SHP77 (cell line): Measurements from ENCODE around the gene PIAS2.
"Not testable (repeated sequence)": the region's sequence is repeated elsewhere in the genome, so short reads cannot be mapped to it uniquely, and the experiment has no call there.

Experiments
- DNase-seq, 2 experiments: peaks; one replicate each; lab custom pipeline; 2025; lab: John Stamatoyannopoulos, UW

Gene PIAS2

GRCh38 chr18:46917108-46917802 is at the start of gene PIAS2, which contains the start of gene KATNAL2:
Gene PIAS2 (minus strand): TSS chr18:46917507. CDS start chr18:46917345, 162 bp downstream.
Gene KATNAL2 (plus strand): TSS chr18:46917602. CDS start chr18:46946873, 29,271 bp downstream.
- peak; percentile 67 to 84 for DNase-seq

GRCh38 chr18:46966266-46966665 is 49.0 kb upstream of the PIAS2 start:
- DNase-seq = not testable (repeated sequence)

- not testable (repeated sequence) for DNase-seq
Observed at GRCh38 chr18:46964579-46965293, 47.4 kb upstream of the PIAS2 start.

GRCh38 chr18:46963656-46964578 is 46.6 kb upstream of the PIAS2 start:
- DNase-seq = not testable (repeated sequence)

GRCh38 chr18:46958209-46958608 is 40.9 kb upstream of the PIAS2 start:
- DNase-seq = no peak

- DNase-seq = no peak
Observed at GRCh38 chr18:46953195-46953594, 35.9 kb upstream of the PIAS2 start.

- peak in 1 of 2 experiments; percentile 16 for DNase-seq
Observed at GRCh38 chr18:46950064-46950656, 32.9 kb upstream of the PIAS2 start.

GRCh38 chr18:46946656-46947282 is 29.5 kb upstream of the PIAS2 start:
- peak; percentile 22 to 49 for DNase-seq

GRCh38 chr18:46942646-46943045 is 25.3 kb upstream of the PIAS2 start:
- DNase-seq = no peak

- DNase-seq = no peak
Observed at GRCh38 chr18:46939998-46940571, 22.8 kb upstream of the PIAS2 start.

GRCh38 chr18:46939337-46939963 is 22.1 kb upstream of the PIAS2 start:
- no peak for DNase-seq

GRCh38 chr18:46920653-46921052 is 3.3 kb upstream of the PIAS2 start:
- no peak for DNase-seq

- no peak for DNase-seq
Observed at GRCh38 chr18:46920067-46920466, 2.8 kb upstream of the PIAS2 start.

- peak; percentile 3 to 31 for DNase-seq
Observed at GRCh38 chr18:46917803-46918600, 695 bp upstream of the PIAS2 start.

- DNase-seq = peak in 1 of 2 experiments; percentile 15
Observed at GRCh38 chr18:46916551-46917107, 678 bp downstream of the PIAS2 start.

- DNase-seq = no peak
Observed at GRCh38 chr18:46915800-46916550, 1.3 kb downstream of the PIAS2 start.

- DNase-seq = no peak
Observed at GRCh38 chr18:46910856-46911255, 6.5 kb downstream of the PIAS2 start.

GRCh38 chr18:46909497-46909896 is 7.8 kb downstream of the PIAS2 start:
- no peak for DNase-seq

- no peak for DNase-seq
Observed at GRCh38 chr18:46903406-46903805, 13.9 kb downstream of the PIAS2 start.
